Keratinocyte (primary cell): ENCODE results near the gene DRD5. TPM values are rescaled to one million over a fixed set of nuclear protein-coding genes. Genes with fewer than 3 reads are reported as not detected.

Experiments used
- DNase-seq: peaks from one replicate; pipeline ENCODE4 v3.0.0-alpha.2; 2011; ENCODE audit warnings: low read depth, missing footprints, low spot score
- FAIRE-seq: peaks from 2 replicates; lab custom pipeline; 2011; peaks lifted over from hg19 to GRCh38; lab: Jason Lieb, UNC
- H2AFZ ChIP-seq: 2 replicates; pipeline ENCODE4 v1.6.0; 2012; ENCODE audit warnings: low read length, control low read depth, inconsistent platforms; ENCODE audit not compliant: control insufficient read depth
- H3K27ac ChIP-seq: 2 replicates; pipeline ENCODE4 v1.5.1; 2011; ENCODE audit warnings: low read length; ENCODE audit not compliant: control insufficient read depth, insufficient read depth
- H3K27me3 ChIP-seq: 3 replicates; pipeline ENCODE4 v1.6.0; 2011; ENCODE audit warnings: low read length; ENCODE audit not compliant: control insufficient read depth, insufficient read depth; ENCODE audit errors: extremely low read depth
- H3K36me3 ChIP-seq, 2 experiments: 2 replicates in 1 of 2; 3 replicates in 1 of 2; pipeline ENCODE4 v1.5.1; 2011; ENCODE audit warnings: low read length in 2 of 2, mild to moderate bottlenecking in 1 of 2; ENCODE audit not compliant: control insufficient read depth in 2 of 2, insufficient read depth in 2 of 2; ENCODE audit errors: extremely low read depth in 1 of 2
- H3K4me1 ChIP-seq: 3 replicates; pipeline ENCODE4 v1.5.1; 2011; ENCODE audit warnings: low read length; ENCODE audit not compliant: control insufficient read depth, insufficient read depth; ENCODE audit errors: extremely low read depth
- H3K4me2 ChIP-seq: 3 replicates; pipeline ENCODE4 v1.6.0; 2011; ENCODE audit warnings: low read depth, low read length; ENCODE audit not compliant: control insufficient read depth, insufficient read depth; ENCODE audit errors: extremely low read depth
- H3K4me3 ChIP-seq, 3 experiments: fragments of 200-600 bp in 1 of 3; sonication (generic) in 1 of 3; 2 replicates in 2 of 3; 3 replicates in 1 of 3; pipeline ENCODE4 v1.5.1; 2011 to 2016; ENCODE audit warnings: low read length in 3 of 3, mild to moderate bottlenecking in 3 of 3, control low read depth in 2 of 3, inconsistent platforms in 1 of 3, low read depth in 1 of 3, mixed read lengths in 1 of 3, mixed run types in 1 of 3, moderate library complexity in 1 of 3; ENCODE audit not compliant: control insufficient read depth in 2 of 3, insufficient read depth in 2 of 3; ENCODE audit errors: extremely low read depth in 1 of 3
- H3K79me2 ChIP-seq: 2 replicates; pipeline ENCODE4 v1.6.0; 2012; ENCODE audit warnings: low read length; ENCODE audit not compliant: control insufficient read depth, insufficient read depth
- H3K9ac ChIP-seq: 3 replicates; pipeline ENCODE4 v1.6.0; 2011; ENCODE audit warnings: low read length; ENCODE audit not compliant: control insufficient read depth, insufficient read depth; ENCODE audit errors: extremely low read depth
- H3K9me1 ChIP-seq: 3 replicates; pipeline ENCODE4 v1.6.0; 2011; ENCODE audit warnings: low read length; ENCODE audit not compliant: control insufficient read depth, insufficient read depth; ENCODE audit errors: extremely low read depth
- H3K9me3 ChIP-seq: 2 replicates; pipeline ENCODE4 v1.5.1; 2012; ENCODE audit warnings: low read depth, low read length; ENCODE audit not compliant: control insufficient read depth
- H4K20me1 ChIP-seq: 3 replicates; pipeline ENCODE4 v1.6.0; 2011; ENCODE audit warnings: low read length; ENCODE audit not compliant: control insufficient read depth, insufficient read depth; ENCODE audit errors: extremely low read depth
- EZH2 ChIP-seq: IDR thresholded peaks from one replicate; pipeline ENCODE4 v1.6.1; 2012; ENCODE audit warnings: inconsistent platforms, mild to moderate bottlenecking, low read length, moderate library complexity
- dilution Hi-C: fragments of 300-500 bp; cut with MboI; formaldehyde crosslinking; loops from one replicate; pipeline ENCODE4 v1.7.0; 2020; ENCODE audit warnings: low sequenced_read_pairs; ENCODE audit not compliant: extremely low pct_ligation_motif_present
- polyA plus RNA-seq, 5 experiments: library from polyadenylated mRNA; depleted of rRNA in 3 of 5; stranded (reverse) in 3 of 5; stranded (forward) in 1 of 5; unstranded in 1 of 5; fragments of >200 nt; gene quantifications; 1 replicate in 1 of 5; 2 replicates in 3 of 5; 3 replicates in 1 of 5; pipeline versions ENCODE4 v1.2.1 to v1.2.3, GENCODE V29; 2011 to 2012; ENCODE audit warnings: missing spikeins in 2 of 5, low read depth in 1 of 5, low replicate concordance in 1 of 5
- TF ChIP-seq, protein P1 (sequence below), 3 experiments: IDR thresholded peaks in 1 of 3; conservative IDR thresholded peaks in 1 of 3; optimal IDR thresholded peaks in 1 of 3; 2 replicates in 2 of 3; 3 replicates in 1 of 3; pipeline versions ENCODE3 to v1.5.1; 2011; ENCODE audit warnings: low read length in 3 of 3, mild to moderate bottlenecking in 3 of 3, moderate library complexity in 2 of 3, control low read depth in 1 of 3, inconsistent platforms in 1 of 3; ENCODE audit not compliant: insufficient read depth in 2 of 3; ENCODE audit errors: extremely low read depth in 1 of 3

Gene DRD5
- polyA plus RNA-seq, 1 donor (not counting 4 experiments of a cell fraction or from before 2014, with no cell fraction given): not detected

- Histone ChIP-seq H3K79me2 (no peaks in the 10 kb centered on the region), H3K36me3 (no peaks in the 10 kb centered on the region), H3K4me3 (no peak overlapping the region), H3K4me2 (no peak overlapping the region), H3K4me1 (no peaks in the 10 kb centered on the region), H3K27ac (no peak overlapping the region), H3K9me3 (no peaks in the 10 kb centered on the region), H2AFZ (no peak overlapping the region), H3K9ac (no peak overlapping the region), H3K27me3 (no peaks in the 10 kb centered on the region), H3K9me1 (no peaks in the 10 kb centered on the region), H4K20me1 (no peaks in the 10 kb centered on the region)
- dilution Hi-C loops: no loop called here
- FAIRE-seq (no peak), DNase-seq (no peak)
- TF ChIP-seq, protein P1, sequence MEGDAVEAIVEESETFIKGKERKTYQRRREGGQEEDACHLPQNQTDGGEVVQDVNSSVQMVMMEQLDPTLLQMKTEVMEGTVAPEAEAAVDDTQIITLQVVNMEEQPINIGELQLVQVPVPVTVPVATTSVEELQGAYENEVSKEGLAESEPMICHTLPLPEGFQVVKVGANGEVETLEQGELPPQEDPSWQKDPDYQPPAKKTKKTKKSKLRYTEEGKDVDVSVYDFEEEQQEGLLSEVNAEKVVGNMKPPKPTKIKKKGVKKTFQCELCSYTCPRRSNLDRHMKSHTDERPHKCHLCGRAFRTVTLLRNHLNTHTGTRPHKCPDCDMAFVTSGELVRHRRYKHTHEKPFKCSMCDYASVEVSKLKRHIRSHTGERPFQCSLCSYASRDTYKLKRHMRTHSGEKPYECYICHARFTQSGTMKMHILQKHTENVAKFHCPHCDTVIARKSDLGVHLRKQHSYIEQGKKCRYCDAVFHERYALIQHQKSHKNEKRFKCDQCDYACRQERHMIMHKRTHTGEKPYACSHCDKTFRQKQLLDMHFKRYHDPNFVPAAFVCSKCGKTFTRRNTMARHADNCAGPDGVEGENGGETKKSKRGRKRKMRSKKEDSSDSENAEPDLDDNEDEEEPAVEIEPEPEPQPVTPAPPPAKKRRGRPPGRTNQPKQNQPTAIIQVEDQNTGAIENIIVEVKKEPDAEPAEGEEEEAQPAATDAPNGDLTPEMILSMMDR (optimal IDR thresholded peaks at IDR 0.05 in 1 of 3, IDR thresholded peaks at IDR 0.05 in 1 of 3, conservative IDR thresholded peaks at IDR 0.05 in 1 of 3; ENCODE audit: extremely low read depth in 1 of 3, insufficient read depth in 2 of 3, low read length in 3 of 3): no peak
- TF ChIP-seq EZH2: no peak
Measured at GRCh38 chr4:9820343-9820742, 38.9 kb downstream of the DRD5 start.

GRCh38 chr4:9825049-9825448 lies 43.6 kb downstream of the DRD5 start:
- Histone ChIP-seq H3K4me3 (no peak overlapping the region), H4K20me1 (no peaks in the 10 kb centered on the region), H3K4me2 (no peak overlapping the region), H3K79me2 (no peaks in the 10 kb centered on the region), H2AFZ (no peak overlapping the region), H3K36me3 (no peaks in the 10 kb centered on the region), H3K4me1 (no peaks in the 10 kb centered on the region), H3K27ac (no peak overlapping the region), H3K9me3 (no peaks in the 10 kb centered on the region), H3K9me1 (no peaks in the 10 kb centered on the region), H3K9ac (no peak overlapping the region), H3K27me3 (no peaks in the 10 kb centered on the region)
- FAIRE-seq: peak; percentile 20
- dilution Hi-C loops: no loop called here
- TF ChIP-seq, protein P1 (optimal IDR thresholded peaks at IDR 0.05 in 1 of 3, IDR thresholded peaks at IDR 0.05 in 1 of 3, conservative IDR thresholded peaks at IDR 0.05 in 1 of 3; ENCODE audit: extremely low read depth in 1 of 3, insufficient read depth in 2 of 3, low read length in 3 of 3): no peak
- TF ChIP-seq EZH2: no peak
- DNase-seq: no peak
